ENCODE results near the gene INTS1.
"Not testable (repeated sequence)": the region's sequence is repeated elsewhere in the genome, so short reads cannot be mapped to it uniquely, and the experiment has no call there.

DNA sequence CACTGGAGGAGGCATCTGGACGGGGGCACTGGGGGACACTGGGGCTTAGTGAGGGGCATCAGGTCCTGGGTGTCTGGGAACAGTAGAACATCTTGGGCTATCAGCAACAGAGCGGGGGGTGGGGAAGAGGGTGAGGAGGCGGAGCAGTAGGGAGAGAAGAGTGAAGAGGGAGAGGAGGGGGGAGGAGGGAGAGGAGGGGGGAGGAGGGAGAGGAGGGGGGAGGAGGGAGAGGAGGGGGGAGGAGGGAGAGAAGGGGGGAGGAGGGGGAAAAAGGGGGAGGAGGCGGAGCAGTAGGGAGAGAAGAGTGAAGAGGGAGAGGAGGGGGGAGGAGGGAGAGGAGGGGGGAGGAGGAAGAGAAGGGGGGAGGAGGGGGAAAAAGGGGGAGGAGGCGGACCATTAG, 58.2 kb downstream of the INTS1 start:
- TF ChIP-seq POLR2A (IDR thresholded peaks at IDR 0.05): not testable (repeated sequence)
- TF ChIP-seq, protein P1, sequence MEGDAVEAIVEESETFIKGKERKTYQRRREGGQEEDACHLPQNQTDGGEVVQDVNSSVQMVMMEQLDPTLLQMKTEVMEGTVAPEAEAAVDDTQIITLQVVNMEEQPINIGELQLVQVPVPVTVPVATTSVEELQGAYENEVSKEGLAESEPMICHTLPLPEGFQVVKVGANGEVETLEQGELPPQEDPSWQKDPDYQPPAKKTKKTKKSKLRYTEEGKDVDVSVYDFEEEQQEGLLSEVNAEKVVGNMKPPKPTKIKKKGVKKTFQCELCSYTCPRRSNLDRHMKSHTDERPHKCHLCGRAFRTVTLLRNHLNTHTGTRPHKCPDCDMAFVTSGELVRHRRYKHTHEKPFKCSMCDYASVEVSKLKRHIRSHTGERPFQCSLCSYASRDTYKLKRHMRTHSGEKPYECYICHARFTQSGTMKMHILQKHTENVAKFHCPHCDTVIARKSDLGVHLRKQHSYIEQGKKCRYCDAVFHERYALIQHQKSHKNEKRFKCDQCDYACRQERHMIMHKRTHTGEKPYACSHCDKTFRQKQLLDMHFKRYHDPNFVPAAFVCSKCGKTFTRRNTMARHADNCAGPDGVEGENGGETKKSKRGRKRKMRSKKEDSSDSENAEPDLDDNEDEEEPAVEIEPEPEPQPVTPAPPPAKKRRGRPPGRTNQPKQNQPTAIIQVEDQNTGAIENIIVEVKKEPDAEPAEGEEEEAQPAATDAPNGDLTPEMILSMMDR (IDR thresholded peaks at IDR 0.05): not testable (repeated sequence)

All from heart left ventricle (tissue), 13 donors.